Activated T-helper 2 cell treated with anti-CD3 and anti-CD28 coated beads, Interferon-gamma antibody, Interleukin-2, Interleukin-4, amounts not matched to agents 10 μg/mL and 5 μg/mL and 100 μg/mL, durations not matched to agents 14 hours and 24 hours and 36 hours (primary cell): Measurements from ENCODE around the gene BORCS6. TPM values are rescaled to one million over a fixed set of nuclear protein-coding genes. Genes with fewer than 3 reads are reported as not detected.

Experiments
- DNase-seq: peaks from one replicate; pipeline ENCODE4 v3.0.0; 2021; ENCODE audit warnings: low spot score
- H3K27ac Mint-ChIP-seq: one replicate; pipeline ENCODE4 v1.8.0; 2021; ENCODE audit warnings: mixed read lengths
- H3K27me3 Mint-ChIP-seq: one replicate; pipeline ENCODE4 v1.8.0; 2021; ENCODE audit warnings: low read depth, mixed read lengths
- H3K36me3 Mint-ChIP-seq: one replicate; pipeline ENCODE4 v1.8.0; 2021; ENCODE audit warnings: low read depth, mixed read lengths
- H3K4me1 Mint-ChIP-seq: one replicate; pipeline ENCODE4 v1.8.0; 2021; ENCODE audit warnings: low read depth, mixed read lengths
- H3K4me3 Mint-ChIP-seq: one replicate; pipeline ENCODE4 v1.8.0; 2021; ENCODE audit warnings: low read depth, mild to moderate bottlenecking, moderate library complexity, mixed read lengths
- H3K9me3 Mint-ChIP-seq: one replicate; pipeline ENCODE4 v1.8.0; 2021; ENCODE audit warnings: mixed read lengths
- intact Hi-C: fragments of 100-400 bp; cut with micrococcal nuclease; formaldehyde crosslinking; loops from one replicate; pipeline ENCODE4 v1.15.1; 2023
- total RNA-seq: library from RNA; stranded (reverse); gene quantifications from 2 replicates; pipeline ENCODE4 v1.2.3, GENCODE V29; 2022

Gene BORCS6
- total RNA-seq, 1 donor from 2014 or later: 8.0 TPM

DNA sequence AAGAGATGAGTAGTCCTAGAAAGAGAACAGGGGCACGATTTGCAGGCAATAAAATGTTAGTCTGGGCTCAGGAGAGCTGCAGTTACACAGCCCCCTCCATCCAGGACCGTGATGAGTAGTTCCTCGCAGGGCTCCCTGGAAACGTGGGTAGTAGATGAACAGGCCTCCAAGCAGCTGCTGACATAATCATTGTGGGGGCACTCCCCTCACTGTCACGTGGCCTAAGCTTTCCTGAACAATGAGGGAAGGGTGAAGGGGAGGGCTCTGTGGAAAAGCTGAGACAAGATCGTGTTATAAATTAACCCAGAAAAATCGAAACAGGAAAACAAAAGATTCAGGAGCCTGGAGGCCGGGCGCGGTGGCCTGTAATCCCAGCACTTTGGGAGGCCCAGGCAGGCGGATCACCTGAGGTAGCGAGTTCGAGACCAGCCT lies 36.4 kb downstream of the BORCS6 start:
- peak overlapping the region; percentile 76 for H3K4me3 Mint-ChIP-seq

DNA sequence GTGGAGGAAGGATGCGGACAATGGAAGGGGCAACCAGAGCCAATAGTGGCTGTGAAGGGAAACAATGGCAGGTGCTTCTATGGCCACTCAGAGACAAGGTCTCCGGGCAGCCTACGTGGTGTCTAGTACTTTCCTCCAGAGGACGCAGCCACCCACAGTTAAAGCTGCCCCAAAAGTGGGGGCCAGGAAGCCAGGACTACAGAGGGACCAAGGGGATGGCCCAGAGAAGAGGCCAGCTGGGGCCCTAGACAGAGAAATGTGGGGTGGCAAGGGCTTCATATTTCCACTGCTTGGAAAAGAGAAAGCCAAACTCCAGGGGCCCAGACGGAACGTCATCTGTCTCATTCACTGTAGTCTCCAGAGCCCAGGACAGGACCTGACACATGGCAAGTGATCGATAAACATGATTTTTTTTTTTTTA lies 36.9 kb downstream of the BORCS6 start:
- Mint-ChIP-seq H3K27me3 (no peaks in the 10 kb centered on the region), H3K4me3 (peak overlapping the region; percentile 94)
- DNase-seq: no peak

More for the DNA sequence above, 36.4 kb downstream of the BORCS6 start:
- Mint-ChIP-seq H3K27ac (peak overlapping the region; percentile 97), H3K4me1 (peaks cover 27% of the 10 kb centered on the region), H3K9me3 (no peaks in the 10 kb centered on the region), H3K36me3 (peaks cover 15% of the 10 kb centered on the region), H3K27me3 (no peaks in the 10 kb centered on the region)
- intact Hi-C loops: no loop called here
- DNase-seq: no peak

DNA sequence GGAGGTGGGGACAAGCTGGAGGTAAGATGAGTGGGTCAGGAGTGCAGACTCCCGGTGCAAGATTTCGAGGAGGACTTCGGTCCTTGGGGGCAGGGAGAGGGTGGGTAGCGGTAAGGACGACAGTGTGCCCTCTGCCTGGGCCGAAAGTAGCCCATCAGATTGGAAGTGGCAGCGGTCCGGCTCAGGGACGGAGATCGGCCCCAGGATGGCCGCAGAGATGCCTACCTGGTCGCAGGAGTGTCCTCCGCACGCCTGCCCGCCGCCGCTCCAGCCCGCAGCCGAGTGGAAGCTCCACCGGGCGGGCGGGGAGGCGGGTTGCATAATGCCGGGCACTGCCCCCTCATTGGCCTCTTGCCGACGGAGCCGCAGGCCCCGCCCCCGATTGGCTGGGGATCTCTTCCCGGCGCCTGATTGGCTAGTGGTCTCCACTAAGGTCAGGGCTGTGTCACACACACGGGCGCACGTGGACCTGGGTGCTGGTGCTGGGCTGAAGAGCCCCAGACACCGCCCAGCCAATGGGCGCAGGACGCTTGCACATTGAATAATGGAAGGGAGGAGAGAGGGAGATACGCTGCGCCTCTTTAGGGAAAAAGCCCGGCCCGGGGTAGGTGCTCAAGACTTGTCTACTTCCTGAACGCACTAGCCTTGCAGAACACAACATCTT lies 37.7 kb downstream of the BORCS6 start, which contains the start of gene PER1:
Gene PER1, minus strand, starts transcription at position 293 of the 664 bp plus-strand sequence. CDS start 1,698 bp downstream, outside the sequence.
- intact Hi-C loops: no loop called here
- H3K4me3 Mint-ChIP-seq: peak within 1 kb of the TSS; percentile 94
- peaks cover 25% of the 10 kb centered on the region for H3K4me1 Mint-ChIP-seq
- H3K27ac Mint-ChIP-seq: peak within 1 kb of the TSS; percentile 97
- no peaks in the 10 kb centered on the region for H3K27me3 Mint-ChIP-seq
- peaks cover 23% of the 10 kb centered on the region for H3K36me3 Mint-ChIP-seq
- DNase-seq: peak; percentile 85
- no peaks in the 10 kb centered on the region for H3K9me3 Mint-ChIP-seq

More for the DNA sequence above, 36.9 kb downstream of the BORCS6 start:
- Mint-ChIP-seq H3K9me3 (no peaks in the 10 kb centered on the region), H3K27ac (peak overlapping the region; percentile 97), H3K4me1 (peaks cover 25% of the 10 kb centered on the region), H3K36me3 (peaks cover 17% of the 10 kb centered on the region)
- intact Hi-C loops: no loop called here

DNA sequence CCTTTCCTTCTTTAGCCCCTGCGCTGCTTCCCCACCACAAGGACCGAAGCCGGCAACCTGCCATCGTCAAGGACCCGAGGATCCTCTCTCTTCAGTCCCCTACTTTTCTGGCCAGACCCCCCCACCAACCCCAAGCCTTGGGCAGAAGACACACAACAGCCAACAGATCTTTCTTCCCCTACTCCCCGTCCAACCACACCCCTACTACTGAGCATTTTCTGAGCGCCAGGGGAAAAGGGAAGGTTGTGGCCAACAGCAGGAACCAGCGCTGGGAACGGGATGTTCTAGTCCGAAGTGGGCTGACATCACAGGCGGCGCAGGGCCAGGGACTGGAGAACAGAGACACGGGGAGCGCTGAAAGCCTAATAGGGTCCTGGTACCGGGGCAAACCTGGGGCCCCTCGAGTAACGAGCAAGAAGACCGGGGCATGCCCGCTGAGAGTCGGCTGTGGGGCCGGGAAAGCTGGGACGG lies 38.3 kb downstream of the BORCS6 start:
- no peaks in the 10 kb centered on the region for H3K9me3 Mint-ChIP-seq
- no peaks in the 10 kb centered on the region for H3K27me3 Mint-ChIP-seq
- H3K4me1 Mint-ChIP-seq: peaks cover 25% of the 10 kb centered on the region
- no peak for DNase-seq
- intact Hi-C loops: loop anchor here (1.0 kb wide), 2 partner anchors 12 to 36 kb away; no protein-coding TSS in a partner anchor
- peak overlapping the region; percentile 86 for H3K27ac Mint-ChIP-seq
- H3K36me3 Mint-ChIP-seq: peaks cover 27% of the 10 kb centered on the region
- peak overlapping the region; percentile 94 for H3K4me3 Mint-ChIP-seq

DNA sequence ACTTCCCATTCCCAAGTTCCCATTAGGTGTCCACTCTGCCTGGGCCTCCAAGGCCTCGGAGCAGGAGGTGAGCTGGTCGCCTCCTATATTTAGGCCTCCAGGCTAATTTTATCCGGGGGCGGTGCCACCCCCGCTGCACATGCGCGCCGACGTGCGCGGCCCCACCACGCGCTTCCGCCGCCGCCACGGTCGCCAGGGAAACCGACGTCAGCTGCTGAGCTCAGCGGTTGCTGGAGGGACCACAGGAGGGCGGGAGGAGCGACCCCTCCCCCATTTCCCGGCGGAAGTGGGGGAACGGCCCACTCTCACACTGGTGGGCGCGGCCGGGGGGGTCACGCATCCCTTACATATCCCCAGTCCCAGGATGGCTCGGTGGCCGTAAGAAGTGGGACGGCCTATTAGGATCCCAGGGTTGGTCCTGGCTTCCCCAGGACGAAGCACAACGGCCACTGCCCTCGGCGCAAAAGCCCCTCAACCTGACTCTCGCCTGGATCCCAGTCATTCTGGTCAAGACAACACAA lies 38.8 kb downstream of the BORCS6 start:
- peaks cover 25% of the 10 kb centered on the region for H3K4me1 Mint-ChIP-seq
- no peaks in the 10 kb centered on the region for H3K9me3 Mint-ChIP-seq
- H3K4me3 Mint-ChIP-seq: peak overlapping the region; percentile 94
- intact Hi-C loops: loop anchor here (1.0 kb wide), 2 partner anchors 12 to 36 kb away; no protein-coding TSS in a partner anchor
- peak overlapping the region; percentile 86 for H3K27ac Mint-ChIP-seq
- DNase-seq: peak; percentile 89
- H3K27me3 Mint-ChIP-seq: no peaks in the 10 kb centered on the region
- H3K36me3 Mint-ChIP-seq: peaks cover 32% of the 10 kb centered on the region

DNA sequence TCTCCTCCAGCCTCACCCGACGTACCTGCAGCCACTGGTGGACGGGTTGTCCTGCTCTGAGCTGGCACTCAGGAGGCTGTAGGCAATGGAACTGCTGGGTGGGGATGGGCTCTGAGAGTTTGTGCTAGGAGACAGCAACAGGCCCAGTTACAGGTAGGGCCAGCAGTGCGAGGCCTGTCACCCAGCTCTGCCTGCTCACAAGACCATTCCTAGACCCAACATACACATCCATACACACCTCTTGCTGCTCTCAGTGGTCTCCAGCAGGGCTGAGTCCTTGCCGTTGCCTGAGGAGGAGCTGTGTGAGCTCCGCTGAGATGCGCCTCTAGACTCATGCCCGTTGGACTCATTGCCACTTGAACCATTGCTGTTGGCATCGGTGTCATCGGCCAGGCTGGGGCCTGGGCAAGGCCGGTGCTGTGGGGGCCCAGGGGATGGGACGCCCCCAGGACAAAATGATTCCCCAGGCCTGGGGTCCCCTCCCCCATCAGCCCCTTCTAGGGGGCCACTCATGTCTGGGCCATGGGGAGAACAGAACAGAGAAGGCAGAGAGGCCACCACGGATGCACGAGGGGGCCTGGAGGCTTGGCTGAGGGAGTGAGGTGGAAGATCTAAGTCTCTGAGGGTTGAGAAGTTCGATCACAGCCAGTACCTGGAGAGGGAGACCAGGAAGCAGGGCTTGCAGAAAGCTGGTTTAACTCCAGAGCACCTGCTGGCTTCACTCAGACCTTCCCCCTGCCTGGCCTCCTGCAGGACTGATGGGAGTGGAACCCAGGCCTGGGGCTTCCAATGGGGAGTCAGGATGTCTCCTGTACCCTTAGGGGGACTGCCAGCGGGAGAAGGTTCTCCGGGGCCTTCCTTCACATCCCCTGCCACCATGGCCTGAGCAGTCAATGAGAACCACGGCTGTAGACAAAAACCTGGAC lies 39.5 kb downstream of the BORCS6 start:
- Mint-ChIP-seq H3K27me3 (no peaks in the 10 kb centered on the region), H3K4me1 (peaks cover 25% of the 10 kb centered on the region), H3K36me3 (peaks cover 38% of the 10 kb centered on the region), H3K27ac (peak overlapping the region; percentile 86), H3K9me3 (no peaks in the 10 kb centered on the region), H3K4me3 (peak overlapping the region; percentile 94)
- intact Hi-C loops: loop anchor here (1.0 kb wide), 2 partner anchors 11 to 37 kb away; no protein-coding TSS in a partner anchor
- no peak for DNase-seq

DNA sequence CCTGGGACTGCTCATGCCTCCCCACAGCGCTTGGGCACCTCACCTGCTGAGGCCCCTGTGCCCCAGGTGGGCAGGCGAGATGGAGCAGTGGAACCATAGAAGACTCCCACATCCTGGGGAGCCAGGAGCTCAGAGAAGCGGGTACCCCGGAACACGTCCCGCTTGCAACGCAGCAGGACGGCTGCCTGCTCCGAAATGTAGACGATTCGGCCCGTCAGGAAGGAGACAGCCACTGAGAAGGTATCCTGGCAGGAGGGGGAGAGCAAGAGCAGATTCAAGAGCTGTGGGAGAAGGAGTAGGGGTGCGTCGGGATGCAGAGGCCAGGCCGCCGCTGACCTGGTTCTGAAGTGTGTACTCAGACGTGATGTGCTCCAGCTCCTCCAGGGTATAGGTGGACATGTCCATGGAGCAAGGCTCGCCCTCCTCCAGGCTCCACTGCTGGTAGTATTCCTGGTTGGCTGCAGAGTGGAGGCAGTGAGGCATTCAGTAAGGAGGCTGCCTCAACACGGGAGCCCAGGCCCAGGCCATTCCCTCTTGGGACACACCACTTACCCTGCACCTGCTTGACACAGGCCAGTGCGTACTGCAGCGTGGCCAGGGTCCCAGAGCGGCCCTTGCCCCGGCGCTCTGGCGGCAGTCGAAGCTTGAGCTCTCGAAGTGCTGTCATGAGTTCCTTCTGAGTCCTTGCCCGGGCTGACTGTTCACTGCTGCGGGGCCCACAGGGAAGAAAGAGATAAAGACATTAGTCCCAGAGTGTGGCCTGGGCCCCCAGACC lies 40.4 kb downstream of the BORCS6 start:
- H3K36me3 Mint-ChIP-seq: peaks cover 44% of the 10 kb centered on the region
- no peak overlapping the region for H3K4me3 Mint-ChIP-seq
- peak overlapping the region; percentile 26 for H3K27ac Mint-ChIP-seq
- DNase-seq: no peak
- H3K27me3 Mint-ChIP-seq: no peaks in the 10 kb centered on the region
- peaks cover 25% of the 10 kb centered on the region for H3K4me1 Mint-ChIP-seq
- intact Hi-C loops: no loop called here
- no peaks in the 10 kb centered on the region for H3K9me3 Mint-ChIP-seq

DNA sequence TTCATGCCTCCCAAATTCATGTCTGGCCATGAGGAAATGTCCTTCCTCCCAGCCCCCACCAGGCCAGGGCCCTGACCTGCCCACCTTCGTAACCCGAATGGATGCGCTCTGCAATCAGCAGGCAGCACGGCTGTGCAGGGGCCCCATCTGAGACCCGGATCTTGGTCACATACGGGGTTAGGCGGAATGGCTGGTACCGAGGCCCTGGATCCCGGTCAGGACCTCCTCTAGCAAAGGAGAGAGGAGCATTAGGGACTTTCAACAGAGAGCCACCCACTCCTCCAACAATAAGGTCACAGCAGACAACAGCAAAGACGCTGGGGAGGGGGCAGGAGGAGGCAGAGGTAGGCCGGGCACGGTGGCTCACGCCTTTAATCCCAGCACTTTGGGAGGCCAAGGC lies 41.4 kb downstream of the BORCS6 start:
- no peak for DNase-seq
- Mint-ChIP-seq H3K4me3 (no peak overlapping the region), H3K9me3 (no peaks in the 10 kb centered on the region), H3K4me1 (peaks cover 20% of the 10 kb centered on the region), H3K27me3 (no peaks in the 10 kb centered on the region), H3K36me3 (peaks cover 55% of the 10 kb centered on the region), H3K27ac (no peak overlapping the region)
- intact Hi-C loops: no loop called here

DNA sequence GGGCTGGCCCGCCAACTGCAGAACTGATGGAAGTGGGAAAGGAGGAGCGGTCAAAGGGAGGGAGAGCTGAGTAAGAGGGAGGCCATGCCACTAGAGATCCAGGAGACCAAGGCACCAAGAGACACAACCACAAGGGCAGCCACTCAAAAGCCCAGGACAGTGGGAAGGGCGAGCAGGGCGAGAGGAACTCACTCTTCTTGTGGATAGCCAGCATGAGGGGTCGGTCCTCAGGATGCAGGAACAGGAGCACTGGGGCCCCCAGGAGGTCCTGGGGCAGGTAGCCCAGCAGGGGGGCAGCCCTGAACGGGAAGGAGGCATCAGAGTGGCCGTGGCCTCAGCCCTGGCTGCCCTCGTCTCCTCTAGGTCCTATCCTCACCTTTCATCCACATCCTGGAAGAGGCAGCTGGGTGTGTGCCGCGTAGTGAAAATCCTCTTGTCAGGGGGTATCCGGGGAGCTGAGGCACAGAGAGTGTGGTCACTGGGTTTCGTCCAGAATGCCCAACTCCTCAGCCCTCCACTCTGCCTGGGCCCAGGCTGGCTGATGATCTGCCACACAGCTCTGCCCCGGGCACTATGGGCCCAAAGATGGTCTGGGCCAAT lies 42.1 kb downstream of the BORCS6 start:
- H3K27ac Mint-ChIP-seq: no peak overlapping the region
- H3K9me3 Mint-ChIP-seq: no peaks in the 10 kb centered on the region
- H3K27me3 Mint-ChIP-seq: no peaks in the 10 kb centered on the region
- peaks cover 13% of the 10 kb centered on the region for H3K4me1 Mint-ChIP-seq
- DNase-seq: no peak
- H3K36me3 Mint-ChIP-seq: peaks cover 58% of the 10 kb centered on the region
- intact Hi-C loops: no loop called here
- no peak overlapping the region for H3K4me3 Mint-ChIP-seq

DNA sequence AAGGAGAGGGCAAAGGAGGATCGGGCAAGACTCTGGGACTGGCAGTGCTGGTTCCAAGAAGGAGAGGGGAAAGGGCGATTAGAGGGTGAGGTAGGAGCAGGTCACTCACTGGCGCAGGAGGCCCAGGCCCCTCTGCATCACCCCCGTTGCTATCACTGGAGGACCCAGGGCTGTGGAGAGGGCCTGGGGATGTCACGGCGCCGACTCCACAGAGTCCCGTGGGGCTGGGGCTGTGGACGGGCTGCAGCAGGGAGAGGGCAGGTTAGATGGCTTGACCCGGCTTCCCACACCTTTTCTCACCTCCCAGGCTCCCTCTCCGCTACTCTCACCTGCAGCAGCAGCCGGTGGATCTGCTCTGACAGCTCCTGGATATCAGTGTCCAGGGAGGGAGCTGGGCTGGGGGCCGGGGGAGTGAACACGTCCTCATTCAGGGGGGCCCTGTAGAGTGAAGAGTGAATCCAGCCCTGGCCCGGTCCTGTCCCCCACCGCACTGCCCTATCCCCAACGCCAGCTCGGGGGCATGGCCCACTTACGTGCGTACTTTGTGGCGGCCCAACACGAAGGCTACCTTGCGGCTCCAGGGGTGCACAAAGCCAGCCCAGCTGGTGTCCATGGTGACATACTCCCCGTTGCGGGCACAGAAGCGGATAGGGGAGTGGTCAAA lies 42.7 kb downstream of the BORCS6 start:
- Mint-ChIP-seq H3K27ac (no peak overlapping the region), H3K4me1 (peaks cover 7% of the 10 kb centered on the region), H3K4me3 (no peak overlapping the region), H3K27me3 (no peaks in the 10 kb centered on the region), H3K36me3 (peaks cover 58% of the 10 kb centered on the region), H3K9me3 (no peaks in the 10 kb centered on the region)
- no peak for DNase-seq
- intact Hi-C loops: no loop called here

DNA sequence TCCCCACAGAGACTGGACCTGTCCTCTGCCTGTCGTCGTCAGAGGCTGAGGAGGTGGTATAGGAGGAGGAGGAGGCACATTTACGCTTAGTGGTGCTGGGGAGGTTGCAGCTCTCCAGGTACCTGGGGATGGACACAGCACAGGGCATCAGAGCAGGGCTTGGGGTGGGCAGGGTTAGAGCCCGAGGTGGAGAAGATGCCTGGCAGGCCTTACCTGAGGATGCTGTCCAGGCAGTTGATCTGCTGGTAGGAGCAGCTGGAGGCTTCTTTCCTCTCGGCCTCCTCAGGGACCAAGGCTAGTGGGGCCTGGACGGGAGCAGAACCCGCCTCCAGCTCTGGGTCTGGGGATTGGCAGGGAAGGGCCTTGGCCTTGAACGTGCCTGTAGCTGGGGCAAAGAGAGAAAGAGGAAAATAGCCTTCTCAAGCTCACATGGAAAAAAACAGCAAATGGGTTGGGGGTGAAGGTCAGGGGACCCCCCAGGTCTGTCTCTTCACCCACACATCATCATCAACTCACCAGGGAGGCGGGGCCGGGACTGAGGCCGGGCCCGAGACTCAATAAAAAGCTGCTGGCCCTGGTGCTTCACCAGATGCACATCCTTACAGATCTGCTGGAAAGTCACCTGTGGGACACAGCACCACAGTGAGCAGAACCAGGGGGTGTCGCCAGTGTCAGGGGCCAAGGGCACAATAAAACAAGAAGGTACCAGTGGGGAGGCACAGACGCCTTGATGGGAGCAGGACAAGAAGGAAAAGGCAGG lies 43.4 kb downstream of the BORCS6 start:
- peaks cover 3% of the 10 kb centered on the region for H3K4me1 Mint-ChIP-seq
- no peak for DNase-seq
- no peaks in the 10 kb centered on the region for H3K9me3 Mint-ChIP-seq
- no peak overlapping the region for H3K27ac Mint-ChIP-seq
- peaks cover 63% of the 10 kb centered on the region for H3K36me3 Mint-ChIP-seq
- H3K27me3 Mint-ChIP-seq: no peaks in the 10 kb centered on the region
- no peak overlapping the region for H3K4me3 Mint-ChIP-seq
- intact Hi-C loops: no loop called here
